Rectal smooth muscle tissue (tissue), 1 donor: ENCODE data around the gene METTL27.
"Not testable (repeated sequence)": the region's sequence is repeated elsewhere in the genome, so short reads cannot be mapped to it uniquely, and the experiment has no call there.

Experiments used
- H3K27ac ChIP-seq: one replicate; pipeline ENCODE4 v1.7.0; 2013; ENCODE audit warnings: low read depth, low read length, inconsistent platforms
- H3K27me3 ChIP-seq: one replicate; pipeline ENCODE4 v1.7.0; 2013; ENCODE audit warnings: low read length; ENCODE audit not compliant: control insufficient read depth, insufficient read depth
- H3K36me3 ChIP-seq: one replicate; pipeline ENCODE4 v1.7.0; 2013; ENCODE audit warnings: low read length; ENCODE audit not compliant: control insufficient read depth, insufficient read depth
- H3K4me1 ChIP-seq: one replicate; pipeline ENCODE4 v1.7.0; 2013; ENCODE audit warnings: low read length; ENCODE audit not compliant: control insufficient read depth, insufficient read depth
- H3K4me3 ChIP-seq: one replicate; pipeline ENCODE4 v1.7.0; 2013; ENCODE audit warnings: low read length
- H3K9ac ChIP-seq: one replicate; pipeline ENCODE4 v1.7.0; 2013; ENCODE audit warnings: low read length

Gene METTL27

DNA sequence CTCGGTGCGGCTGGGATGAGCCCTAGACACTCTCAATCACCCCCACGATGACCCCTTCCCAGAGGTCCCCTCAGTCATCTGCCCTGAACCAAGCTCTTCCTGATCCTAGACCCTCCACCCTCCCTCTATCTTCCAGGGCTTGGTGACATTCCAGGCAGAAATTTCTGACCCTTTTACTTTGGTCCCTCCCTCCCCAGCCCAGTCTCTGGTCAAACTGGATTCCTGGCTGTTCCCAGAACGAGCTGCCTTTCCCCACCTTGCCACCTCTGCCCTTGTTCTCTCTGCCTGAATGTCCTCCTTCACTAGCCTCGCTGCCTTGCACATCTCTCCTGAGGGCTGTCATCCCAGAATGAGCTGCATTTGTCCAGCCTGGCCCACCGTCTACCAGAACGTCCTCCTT, 12.8 kb downstream of the METTL27 start:
- Histone ChIP-seq H3K36me3 (no peaks in the 10 kb centered on the region), H3K4me3 (peak overlapping the region; percentile 25), H3K4me1 (peaks cover 8% of the 10 kb centered on the region), H3K27me3 (no peaks in the 10 kb centered on the region), H3K27ac (no peak overlapping the region), H3K9ac (peak overlapping the region; percentile 33)

DNA sequence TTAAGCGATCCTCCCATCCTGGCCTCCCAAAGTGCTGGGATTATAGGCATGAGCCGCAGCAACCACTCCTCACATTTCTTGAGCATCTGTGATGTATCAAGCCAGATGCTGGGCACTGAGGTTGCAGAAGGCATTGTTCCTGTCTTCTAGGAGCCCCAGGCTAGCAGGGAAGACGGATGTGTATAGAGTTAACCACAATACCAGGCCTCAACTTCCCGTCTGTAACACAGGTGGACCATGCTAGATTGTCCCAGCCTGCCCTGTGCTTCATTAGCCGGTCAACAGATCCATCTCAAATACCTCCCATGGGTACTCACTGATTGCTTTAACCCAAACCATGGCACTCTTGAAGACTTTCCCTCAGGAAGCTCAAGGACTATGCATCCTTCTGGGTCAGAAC, 13.3 kb downstream of the METTL27 start:
- Histone ChIP-seq H3K4me3 (peak overlapping the region; percentile 31), H3K4me1 (peaks cover 8% of the 10 kb centered on the region), H3K36me3 (no peaks in the 10 kb centered on the region), H3K27ac (no peak overlapping the region), H3K9ac (no peak overlapping the region), H3K27me3 (no peaks in the 10 kb centered on the region)

DNA sequence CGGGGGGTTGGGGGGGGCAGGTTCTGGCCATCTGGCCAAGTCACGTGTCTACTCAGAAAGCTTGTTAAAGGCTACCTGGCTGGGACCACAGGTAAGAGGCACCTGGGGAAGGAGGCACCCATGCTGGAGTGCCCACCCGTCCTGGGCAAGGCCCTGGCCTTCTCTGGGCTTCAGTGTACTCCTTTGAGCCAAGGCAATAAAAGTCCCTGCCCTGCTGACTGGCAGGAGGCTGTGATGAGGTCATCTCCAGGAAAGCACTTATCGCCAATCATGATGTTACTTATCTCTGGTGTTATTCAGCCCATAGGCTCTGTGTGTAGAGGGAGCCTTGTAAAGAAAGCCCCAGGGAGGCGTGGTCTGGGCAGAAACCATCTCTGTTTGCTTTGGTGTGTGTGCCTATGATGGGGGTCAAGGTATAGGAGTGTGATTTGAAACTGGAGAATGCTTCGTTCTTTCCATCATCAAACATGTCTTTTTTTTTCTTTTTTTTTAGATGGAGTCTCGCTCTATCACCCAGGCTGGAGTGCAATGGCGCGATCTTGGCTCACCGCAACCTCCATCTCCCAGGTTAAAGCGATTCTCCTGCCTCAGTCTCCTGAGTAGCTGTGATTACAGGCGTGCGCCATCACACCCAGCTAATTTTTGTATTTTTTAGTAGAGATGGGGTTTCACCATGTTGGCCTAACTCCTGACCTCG, 14.1 kb downstream of the METTL27 start:
- Histone ChIP-seq H3K9ac (no peak overlapping the region), H3K36me3 (no peaks in the 10 kb centered on the region), H3K4me3 (no peak overlapping the region), H3K27me3 (no peaks in the 10 kb centered on the region), H3K27ac (no peak overlapping the region), H3K4me1 (peaks cover 8% of the 10 kb centered on the region)

DNA sequence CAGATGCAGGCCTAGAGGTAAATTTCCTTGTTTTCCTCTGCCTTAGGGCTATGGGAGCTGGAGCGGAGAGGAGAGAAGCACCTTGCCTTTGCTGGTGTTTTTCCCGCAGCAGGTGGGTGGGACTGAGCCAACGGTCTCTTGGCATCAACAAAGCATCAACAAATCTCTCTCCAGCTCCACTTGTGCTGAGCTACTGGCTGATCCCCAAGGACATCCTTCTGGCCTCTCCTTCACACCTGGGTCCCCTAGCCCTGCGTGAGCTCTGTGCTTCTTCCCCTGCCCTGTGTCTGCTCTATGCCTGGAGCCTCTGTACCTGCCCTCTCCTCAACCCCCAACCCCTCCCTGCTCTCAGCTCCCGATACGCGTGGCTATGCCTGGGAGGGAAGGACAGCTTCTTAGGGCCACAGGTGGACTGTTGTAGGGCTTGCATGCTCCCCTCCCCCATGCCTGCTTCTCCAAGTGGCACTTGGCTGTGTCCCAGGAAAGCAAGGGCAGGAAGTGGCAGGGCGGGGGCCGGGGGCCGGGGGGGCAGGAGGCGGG, 14.7 kb downstream of the METTL27 start:
- peak overlapping the region; percentile 53 for H3K27ac ChIP-seq
- H3K27me3 ChIP-seq = no peaks in the 10 kb centered on the region
- peaks cover 8% of the 10 kb centered on the region for H3K4me1 ChIP-seq
- peak overlapping the region; percentile 11 for H3K4me3 ChIP-seq
- H3K9ac ChIP-seq = no peak overlapping the region
- H3K36me3 ChIP-seq = no peaks in the 10 kb centered on the region

DNA sequence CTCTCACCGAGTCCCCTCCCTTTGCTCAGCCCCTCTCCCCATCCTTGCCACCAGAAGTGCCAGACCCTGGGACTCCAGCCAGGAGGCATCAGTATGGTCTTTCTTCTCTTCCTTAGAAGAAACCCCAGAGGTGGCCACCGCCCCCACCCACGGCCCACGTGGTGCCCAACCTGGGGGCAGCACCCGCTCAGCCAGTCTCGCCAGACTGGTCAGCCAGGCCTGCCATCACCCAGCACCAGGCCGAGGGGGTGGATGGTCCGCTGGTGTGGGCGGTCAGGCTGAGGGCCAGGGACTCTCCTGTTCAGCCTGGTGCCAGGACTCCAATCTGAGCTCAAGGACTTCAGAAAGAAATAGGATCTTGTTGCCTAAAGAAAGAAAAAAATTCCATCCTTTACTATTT, 17.3 kb downstream of the METTL27 start:
- Histone ChIP-seq H3K27ac (no peak overlapping the region), H3K4me3 (no peak overlapping the region), H3K36me3 (no peaks in the 10 kb centered on the region), H3K9ac (no peak overlapping the region), H3K27me3 (no peaks in the 10 kb centered on the region), H3K4me1 (peaks cover 8% of the 10 kb centered on the region)

DNA sequence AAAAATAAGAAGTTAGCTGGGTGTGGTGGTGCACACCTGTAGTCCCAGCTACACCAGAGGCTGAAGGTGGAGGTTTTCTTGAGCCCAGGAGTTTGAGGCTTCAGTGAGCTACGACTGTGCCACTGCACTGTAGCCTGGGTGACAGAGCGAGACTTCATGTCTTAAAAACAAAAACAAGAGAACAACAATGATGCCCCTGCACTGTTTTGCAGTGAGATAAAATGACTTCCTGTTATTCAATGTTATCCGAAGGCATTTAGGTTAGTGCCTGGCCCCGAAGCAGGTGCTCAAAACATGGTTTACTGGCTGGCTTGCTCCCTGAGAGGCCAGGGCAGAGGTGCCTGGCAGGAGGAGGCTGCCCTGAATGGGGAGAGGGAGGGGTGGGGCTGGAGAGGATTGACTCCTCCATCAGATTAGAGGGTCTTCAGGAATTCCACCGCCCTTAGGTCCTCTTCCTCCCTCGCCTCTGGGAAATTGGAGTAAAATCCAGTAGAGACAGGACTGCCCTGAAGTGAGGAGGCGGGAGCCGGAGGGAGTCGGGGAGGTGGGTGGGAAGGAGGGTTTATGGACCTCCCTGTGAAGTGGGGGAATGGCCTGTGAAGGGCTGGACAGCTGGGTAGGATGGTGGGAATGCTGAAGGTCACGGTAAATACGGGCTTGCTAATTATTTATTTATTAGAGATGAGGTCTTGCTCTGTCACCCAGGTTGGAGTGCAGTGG, 18.3 kb downstream of the METTL27 start:
- Histone ChIP-seq H3K9ac (no peak overlapping the region), H3K27ac (no peak overlapping the region)

DNA sequence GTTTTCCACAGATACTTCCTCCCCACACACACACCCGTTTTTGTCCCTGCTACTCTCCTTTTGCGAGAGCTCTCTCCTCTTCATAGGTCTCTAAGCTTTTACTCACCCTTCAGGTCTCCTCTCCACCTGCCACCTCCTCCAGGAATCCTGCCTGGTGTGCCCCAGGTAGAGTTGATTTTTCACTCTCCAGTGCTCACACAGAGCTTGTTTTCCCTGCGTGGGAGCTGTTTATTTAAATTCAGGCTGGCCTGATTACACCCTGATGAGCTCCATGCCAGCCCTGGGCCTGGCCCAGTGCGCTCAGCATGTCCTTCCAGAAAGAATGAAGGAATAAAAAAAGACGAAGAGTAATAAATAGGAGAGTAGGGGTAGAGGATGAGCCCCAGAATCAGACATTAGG, 19.1 kb downstream of the METTL27 start:
- Histone ChIP-seq H3K4me1 (peaks cover 8% of the 10 kb centered on the region), H3K27me3 (no peaks in the 10 kb centered on the region), H3K27ac (no peak overlapping the region), H3K36me3 (no peaks in the 10 kb centered on the region), H3K4me3 (no peak overlapping the region), H3K9ac (no peak overlapping the region)

More for the DNA sequence above, 18.3 kb downstream of the METTL27 start:
- H3K4me3 ChIP-seq = no peak overlapping the region
- H3K36me3 ChIP-seq = no peaks in the 10 kb centered on the region
- H3K4me1 ChIP-seq = peaks cover 8% of the 10 kb centered on the region
- no peaks in the 10 kb centered on the region for H3K27me3 ChIP-seq

DNA sequence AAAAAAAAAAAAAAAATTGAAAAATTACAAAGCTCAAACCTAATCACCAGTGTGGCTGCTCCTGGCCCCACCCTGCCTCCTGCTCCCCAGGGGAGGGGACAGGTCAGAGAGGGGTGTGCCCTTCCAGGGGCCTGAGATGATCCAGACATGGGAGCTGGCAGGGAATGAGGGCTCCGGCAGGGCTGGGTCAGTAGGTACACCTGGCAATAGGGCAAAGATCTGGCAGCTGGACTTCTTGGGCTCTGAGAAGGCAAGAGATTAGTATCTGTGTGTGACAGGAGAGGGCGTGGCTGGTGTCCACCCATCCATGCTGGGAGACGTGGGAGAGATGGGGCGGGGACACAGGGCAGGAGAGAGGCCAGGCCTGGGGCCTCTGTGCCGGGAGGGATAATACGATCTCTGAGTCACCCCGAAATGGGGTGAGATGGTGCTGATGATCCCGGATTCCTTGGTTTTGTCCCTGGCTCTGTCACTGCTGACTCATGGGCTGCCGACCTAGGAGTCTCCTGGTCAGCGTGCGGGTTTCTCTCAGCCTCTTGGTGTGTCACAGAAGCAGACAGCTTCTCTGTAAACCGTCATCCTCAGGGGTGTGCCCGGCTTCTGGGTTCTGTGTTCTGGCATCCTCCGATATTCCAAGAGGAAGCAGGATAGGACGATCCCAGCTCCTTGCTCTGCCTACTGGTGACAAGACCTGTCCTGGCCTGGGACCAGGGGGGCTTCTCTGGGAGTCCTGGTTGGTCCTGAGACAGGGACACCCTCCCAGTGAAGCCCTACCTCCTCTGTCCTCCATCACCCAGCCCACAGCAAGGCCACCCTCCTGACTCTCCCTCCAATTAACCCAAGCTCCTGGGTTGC, 19.8 kb downstream of the METTL27 start:
- Histone ChIP-seq H3K27ac (no peak overlapping the region), H3K9ac (no peak overlapping the region), H3K27me3 (no peaks in the 10 kb centered on the region), H3K4me3 (no peak overlapping the region), H3K36me3 (no peaks in the 10 kb centered on the region), H3K4me1 (peaks cover 3% of the 10 kb centered on the region)

DNA sequence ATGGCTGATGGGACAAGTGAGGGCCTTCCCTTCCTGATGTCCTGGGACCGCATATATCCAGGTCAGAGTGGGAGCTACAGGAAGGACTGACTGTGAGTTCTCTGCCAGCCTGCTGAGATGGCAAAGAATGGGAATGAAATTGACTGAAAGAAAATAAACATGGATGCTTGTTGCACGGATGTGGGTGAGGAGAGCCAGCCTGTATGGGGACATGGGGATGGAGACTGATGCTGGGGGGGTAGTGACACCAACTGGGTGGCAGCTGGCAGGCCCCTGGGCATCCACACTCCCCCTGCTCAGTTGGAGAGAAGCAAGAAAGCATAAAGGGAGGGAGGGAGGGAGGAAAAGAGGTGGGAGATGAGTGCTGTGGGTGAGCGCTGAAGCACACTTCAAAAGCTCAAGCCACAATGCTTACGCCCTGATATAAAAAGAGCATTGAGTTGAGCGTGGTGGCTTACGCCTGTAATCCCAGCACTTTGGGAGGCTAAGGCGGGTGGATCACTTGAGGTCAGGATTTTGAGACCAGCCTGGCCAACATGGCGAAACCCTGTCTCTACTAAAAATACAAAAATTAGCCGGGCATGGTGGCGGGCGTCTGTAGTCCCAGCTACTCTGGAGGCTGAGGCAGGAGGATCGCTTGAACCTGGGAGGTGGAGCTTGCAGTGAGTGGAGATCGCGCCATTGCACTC, 20.6 kb downstream of the METTL27 start:
- not testable (repeated sequence) for H3K4me3 ChIP-seq, H3K9ac ChIP-seq, H3K27ac ChIP-seq, H3K36me3 ChIP-seq, H3K27me3 ChIP-seq, H3K4me1 ChIP-seq

DNA sequence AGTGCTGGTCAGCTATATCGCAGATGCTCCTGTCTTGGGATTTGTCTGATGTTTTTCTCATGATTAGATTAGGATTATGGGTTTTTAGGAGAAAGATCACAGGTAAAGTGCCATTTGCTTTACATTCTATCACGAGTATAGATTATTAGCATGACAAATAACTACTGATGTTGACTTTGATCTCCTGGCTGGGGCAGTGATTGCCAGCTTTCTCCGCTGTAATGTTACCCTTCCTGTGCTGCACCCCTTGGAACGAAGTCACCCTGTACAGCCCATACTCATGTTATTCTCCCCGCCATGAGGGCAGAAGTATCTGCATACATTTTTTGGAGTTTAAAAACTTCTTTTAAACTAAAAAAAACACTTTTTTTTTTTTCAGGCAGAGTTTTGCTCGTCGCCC, 22.3 kb downstream of the METTL27 start:
- no peaks in the 10 kb centered on the region for H3K27me3 ChIP-seq
- H3K36me3 ChIP-seq = no peaks in the 10 kb centered on the region
- no peak overlapping the region for H3K9ac ChIP-seq
- no peak overlapping the region for H3K4me3 ChIP-seq
- no peak overlapping the region for H3K27ac ChIP-seq
- no peaks in the 10 kb centered on the region for H3K4me1 ChIP-seq

DNA sequence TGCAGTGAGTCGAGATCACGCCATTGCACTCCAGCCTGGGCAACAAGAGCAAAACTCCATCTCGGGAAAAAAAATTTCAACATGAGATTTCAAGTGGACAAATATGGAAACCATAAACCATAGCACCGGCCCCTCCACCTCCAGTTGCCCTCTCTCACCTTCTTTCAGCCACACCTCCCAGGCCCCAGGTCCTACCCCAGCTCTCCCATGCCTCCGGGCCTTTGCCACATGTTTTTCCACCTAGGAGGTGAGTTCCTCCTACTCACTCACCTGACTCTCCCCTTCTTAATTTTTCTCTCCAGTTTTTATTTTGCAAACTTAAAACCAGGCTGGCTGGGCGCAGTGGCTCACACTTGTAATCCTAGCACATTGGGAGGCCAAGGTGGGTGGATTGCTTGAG, 25.2 kb downstream of the METTL27 start:
- no peaks in the 10 kb centered on the region for H3K36me3 ChIP-seq
- no peak overlapping the region for H3K27ac ChIP-seq
- H3K4me1 ChIP-seq = no peaks in the 10 kb centered on the region
- H3K4me3 ChIP-seq = no peak overlapping the region
- H3K27me3 ChIP-seq = no peaks in the 10 kb centered on the region
- H3K9ac ChIP-seq = no peak overlapping the region

DNA sequence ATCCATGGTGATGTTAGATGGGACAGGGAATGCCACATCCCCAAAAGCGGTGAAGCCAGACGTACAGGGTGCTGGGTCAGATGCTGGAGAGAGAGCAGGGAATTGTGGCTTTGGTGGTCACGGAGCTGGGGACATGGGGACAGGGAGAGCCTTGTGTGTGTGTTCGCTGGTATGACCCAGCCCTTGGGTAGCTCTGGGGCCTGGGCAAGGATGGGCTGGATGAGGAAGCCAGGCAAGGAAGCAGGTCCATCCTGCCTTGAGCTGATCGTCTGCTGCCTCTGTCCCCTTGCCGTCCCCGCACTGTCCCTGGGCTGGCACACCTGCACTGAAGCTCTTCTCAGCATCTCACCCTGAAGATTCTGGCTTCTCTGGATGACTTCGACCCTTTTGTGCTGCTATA, 26.9 kb downstream of the METTL27 start:
- no peaks in the 10 kb centered on the region for H3K4me1 ChIP-seq
- H3K4me3 ChIP-seq = no peak overlapping the region
- no peaks in the 10 kb centered on the region for H3K27me3 ChIP-seq

More for the DNA sequence above, 26.9 kb downstream of the METTL27 start:
- Histone ChIP-seq H3K36me3 (no peaks in the 10 kb centered on the region), H3K9ac (no peak overlapping the region), H3K27ac (no peak overlapping the region)
